K562 (cell line): ENCODE measurements around the gene ARFGAP3.

Experiments
- BHLHE40 ChIP-seq: IDR thresholded peaks from 2 replicates; pipeline ENCODE4 v1.6.1; 2011; ENCODE audit warnings: low read length, improper control_type of control experiment
- CBFB ChIP-seq: sonication (generic); formaldehyde crosslinking; IDR thresholded peaks from 2 replicates; pipeline ENCODE4 v1.4.0; 2020; ENCODE audit warnings: mild to moderate bottlenecking, missing genetic modification reagents
- DDX20 ChIP-seq: fragments of 450-650 bp; IDR thresholded peaks from 2 replicates; pipeline ENCODE4 v1.6.1; 2016; ENCODE audit warnings: missing genetic modification characterization, low read depth, mild to moderate bottlenecking, missing compliant biosample characterization, moderate library complexity
- JUN ChIP-seq, 2 experiments: sonication (generic) in 1 of 2; formaldehyde crosslinking in 1 of 2; IDR thresholded peaks; 2 replicates each; pipeline versions ENCODE4 v1.6.1 to v1.8.0; 2012 to 2022; ENCODE audit warnings: borderline replicate concordance in 2 of 2, mild to moderate bottlenecking in 2 of 2, improper control_type of control experiment in 1 of 2, low read depth in 1 of 2, low read length in 1 of 2, missing genetic modification reagents in 1 of 2
- NR2F6 ChIP-seq: fragments of 450-650 bp; formaldehyde crosslinking; IDR thresholded peaks from 2 replicates; pipeline ENCODE4 v1.4.0; 2020; ENCODE audit warnings: mild to moderate bottlenecking
- SMAD4 ChIP-seq: fragments of 250-450 bp; sonication (Bioruptor Pico); conservative IDR thresholded peaks from 2 replicates; pipeline ENCODE4 v1.8.0; 2021; ENCODE audit warnings: inconsistent platforms, mild to moderate bottlenecking, moderate library complexity
- ZBTB8A ChIP-seq: fragments of 450-650 bp; IDR thresholded peaks from 2 replicates; pipeline ENCODE4 v1.6.1; 2018; ENCODE audit warnings: mild to moderate bottlenecking, moderate library complexity; ENCODE audit not compliant: partially characterized antibody
- ZNF239 ChIP-seq: fragments of 250-450 bp; sonication (Bioruptor Pico); IDR thresholded peaks from 2 replicates; pipeline ENCODE4 v1.4.0; 2020; ENCODE audit warnings: mild to moderate bottlenecking
- ZNF589 ChIP-seq: fragments of 200-800 bp; sonication (Bioruptor generic); IDR thresholded peaks from 2 replicates; pipeline ENCODE4 v1.6.1; 2016; ENCODE audit warnings: low read depth, missing genetic modification characterization, missing compliant biosample characterization
- TF ChIP-seq, protein P1 (sequence below): sonication (generic); formaldehyde crosslinking; IDR thresholded peaks from 2 replicates; pipeline ENCODE4 v1.8.0; 2023; ENCODE audit warnings: mild to moderate bottlenecking, missing genetic modification reagents
- TF ChIP-seq, protein P2 (sequence below), 3 experiments: IDR thresholded peaks in 2 of 3; conservative IDR thresholded peaks in 1 of 3; 2 replicates each; pipeline ENCODE4 v1.5.1; 2011 to 2012; ENCODE audit warnings: low read length in 3 of 3, mild to moderate bottlenecking in 3 of 3, control low read depth in 2 of 3, improper control_type of control experiment in 1 of 3, inconsistent platforms in 1 of 3, low read depth in 1 of 3, mixed read lengths in 1 of 3, moderate library complexity in 1 of 3; ENCODE audit not compliant: insufficient read depth in 2 of 3

DNA sequence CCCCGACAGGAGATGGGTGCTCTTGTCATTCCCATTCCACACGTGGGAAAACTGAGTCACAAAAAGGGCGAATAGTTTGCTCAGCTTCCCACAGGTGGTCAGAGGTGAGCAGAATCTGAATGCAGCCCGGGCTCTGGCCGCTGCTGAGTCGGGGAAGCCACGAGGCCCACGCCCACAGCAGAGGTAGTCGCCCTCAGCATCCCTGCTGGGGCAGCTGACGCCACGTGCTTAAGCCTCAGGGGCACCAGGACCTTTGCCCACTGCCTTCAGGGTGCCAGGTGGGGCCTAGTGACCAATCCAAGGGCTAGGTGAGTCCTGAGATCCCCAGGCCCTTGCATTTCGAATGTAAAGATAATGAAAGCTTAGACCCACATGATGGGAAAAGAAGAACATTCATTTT lies 24.2 kb upstream of the ARFGAP3 start:
- no peak for TF ChIP-seq ZNF589 (CRISPR knock-in tag)
- TF ChIP-seq ZNF239 (CRISPR knock-in tag) = no peak
- TF ChIP-seq SMAD4 (CRISPR knock-in tag) = no peak
- no peak for TF ChIP-seq DDX20 (tag)
- TF ChIP-seq NR2F6 = no peak
- TF ChIP-seq BHLHE40 = no peak
- TF ChIP-seq, protein P1, sequence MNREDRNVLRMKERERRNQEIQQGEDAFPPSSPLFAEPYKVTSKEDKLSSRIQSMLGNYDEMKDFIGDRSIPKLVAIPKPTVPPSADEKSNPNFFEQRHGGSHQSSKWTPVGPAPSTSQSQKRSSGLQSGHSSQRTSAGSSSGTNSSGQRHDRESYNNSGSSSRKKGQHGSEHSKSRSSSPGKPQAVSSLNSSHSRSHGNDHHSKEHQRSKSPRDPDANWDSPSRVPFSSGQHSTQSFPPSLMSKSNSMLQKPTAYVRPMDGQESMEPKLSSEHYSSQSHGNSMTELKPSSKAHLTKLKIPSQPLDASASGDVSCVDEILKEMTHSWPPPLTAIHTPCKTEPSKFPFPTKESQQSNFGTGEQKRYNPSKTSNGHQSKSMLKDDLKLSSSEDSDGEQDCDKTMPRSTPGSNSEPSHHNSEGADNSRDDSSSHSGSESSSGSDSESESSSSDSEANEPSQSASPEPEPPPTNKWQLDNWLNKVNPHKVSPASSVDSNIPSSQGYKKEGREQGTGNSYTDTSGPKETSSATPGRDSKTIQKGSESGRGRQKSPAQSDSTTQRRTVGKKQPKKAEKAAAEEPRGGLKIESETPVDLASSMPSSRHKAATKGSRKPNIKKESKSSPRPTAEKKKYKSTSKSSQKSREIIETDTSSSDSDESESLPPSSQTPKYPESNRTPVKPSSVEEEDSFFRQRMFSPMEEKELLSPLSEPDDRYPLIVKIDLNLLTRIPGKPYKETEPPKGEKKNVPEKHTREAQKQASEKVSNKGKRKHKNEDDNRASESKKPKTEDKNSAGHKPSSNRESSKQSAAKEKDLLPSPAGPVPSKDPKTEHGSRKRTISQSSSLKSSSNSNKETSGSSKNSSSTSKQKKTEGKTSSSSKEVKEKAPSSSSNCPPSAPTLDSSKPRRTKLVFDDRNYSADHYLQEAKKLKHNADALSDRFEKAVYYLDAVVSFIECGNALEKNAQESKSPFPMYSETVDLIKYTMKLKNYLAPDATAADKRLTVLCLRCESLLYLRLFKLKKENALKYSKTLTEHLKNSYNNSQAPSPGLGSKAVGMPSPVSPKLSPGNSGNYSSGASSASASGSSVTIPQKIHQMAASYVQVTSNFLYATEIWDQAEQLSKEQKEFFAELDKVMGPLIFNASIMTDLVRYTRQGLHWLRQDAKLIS (CRISPR knock-in tag) = no peak
- TF ChIP-seq, protein P2, sequence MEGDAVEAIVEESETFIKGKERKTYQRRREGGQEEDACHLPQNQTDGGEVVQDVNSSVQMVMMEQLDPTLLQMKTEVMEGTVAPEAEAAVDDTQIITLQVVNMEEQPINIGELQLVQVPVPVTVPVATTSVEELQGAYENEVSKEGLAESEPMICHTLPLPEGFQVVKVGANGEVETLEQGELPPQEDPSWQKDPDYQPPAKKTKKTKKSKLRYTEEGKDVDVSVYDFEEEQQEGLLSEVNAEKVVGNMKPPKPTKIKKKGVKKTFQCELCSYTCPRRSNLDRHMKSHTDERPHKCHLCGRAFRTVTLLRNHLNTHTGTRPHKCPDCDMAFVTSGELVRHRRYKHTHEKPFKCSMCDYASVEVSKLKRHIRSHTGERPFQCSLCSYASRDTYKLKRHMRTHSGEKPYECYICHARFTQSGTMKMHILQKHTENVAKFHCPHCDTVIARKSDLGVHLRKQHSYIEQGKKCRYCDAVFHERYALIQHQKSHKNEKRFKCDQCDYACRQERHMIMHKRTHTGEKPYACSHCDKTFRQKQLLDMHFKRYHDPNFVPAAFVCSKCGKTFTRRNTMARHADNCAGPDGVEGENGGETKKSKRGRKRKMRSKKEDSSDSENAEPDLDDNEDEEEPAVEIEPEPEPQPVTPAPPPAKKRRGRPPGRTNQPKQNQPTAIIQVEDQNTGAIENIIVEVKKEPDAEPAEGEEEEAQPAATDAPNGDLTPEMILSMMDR (IDR thresholded peaks at IDR 0.05 in 2 of 3, conservative IDR thresholded peaks at IDR 0.05 in 1 of 3; ENCODE audit: insufficient read depth in 2 of 3, low read depth in 1 of 3, low read length in 3 of 3) = no peak
- TF ChIP-seq ZBTB8A = no peak
- TF ChIP-seq JUN (IDR thresholded peaks at IDR 0.05; ENCODE audit: borderline replicate concordance, low read depth, low read length) = no peak
- no peak for TF ChIP-seq JUN (CRISPR knock-in tag; IDR thresholded peaks at IDR 0.05; ENCODE audit: borderline replicate concordance)
- TF ChIP-seq CBFB = no peak
